HFFc6 (cell line): ENCODE results near the gene ABCG1. TPM values are rescaled to one million over a fixed set of nuclear protein-coding genes. Genes with fewer than 3 reads are reported as not detected.

Experiments used
- DNase-seq: peaks from one replicate; pipeline ENCODE4 v3.0.0-alpha.2; 2018
- H3K27ac Mint-ChIP-seq: 2 replicates; pipeline ENCODE4 v1.8.0; 2020; ENCODE audit warnings: mild to moderate bottlenecking, mixed read lengths
- H3K27me3 Mint-ChIP-seq: 2 replicates; pipeline ENCODE4 v1.8.0; 2021; ENCODE audit warnings: mild to moderate bottlenecking, moderate library complexity, mixed read lengths; ENCODE audit not compliant: insufficient read depth
- H3K36me3 Mint-ChIP-seq: 2 replicates; pipeline ENCODE4 v1.8.0; 2021; ENCODE audit warnings: low read depth, mixed read lengths
- H3K4me1 Mint-ChIP-seq: 2 replicates; pipeline ENCODE4 v1.8.0; 2020; ENCODE audit warnings: low read depth, mixed read lengths
- H3K4me3 Mint-ChIP-seq: 2 replicates; pipeline ENCODE4 v1.8.0; 2020; ENCODE audit warnings: mild to moderate bottlenecking, moderate library complexity, mixed read lengths
- H3K9me3 Mint-ChIP-seq: 2 replicates; pipeline ENCODE4 v1.8.0; 2020; ENCODE audit warnings: mild to moderate bottlenecking, mixed read lengths
- CTCF ChIP-seq: fragments of 200-600 bp; sonication (generic); IDR thresholded peaks from 2 replicates; pipeline ENCODE4 v1.5.0; 2021; ENCODE audit warnings: antibody characterized with exemption, mild to moderate bottlenecking
- total RNA-seq, 6 experiments: library from RNA; stranded (reverse); fragmentation: NEBNext Ultra II Directional; extraction: Animal tissue kit (Norgen Biotek cat#: 25700); gene quantifications; 2 replicates in 1 of 6; 3 replicates in 5 of 6; pipeline ENCODE4 v1.2.3, GENCODE V29; 2021

ABCG1 gene
- total RNA-seq, 6 experiments from 2014 or later, result not detected

DNA sequence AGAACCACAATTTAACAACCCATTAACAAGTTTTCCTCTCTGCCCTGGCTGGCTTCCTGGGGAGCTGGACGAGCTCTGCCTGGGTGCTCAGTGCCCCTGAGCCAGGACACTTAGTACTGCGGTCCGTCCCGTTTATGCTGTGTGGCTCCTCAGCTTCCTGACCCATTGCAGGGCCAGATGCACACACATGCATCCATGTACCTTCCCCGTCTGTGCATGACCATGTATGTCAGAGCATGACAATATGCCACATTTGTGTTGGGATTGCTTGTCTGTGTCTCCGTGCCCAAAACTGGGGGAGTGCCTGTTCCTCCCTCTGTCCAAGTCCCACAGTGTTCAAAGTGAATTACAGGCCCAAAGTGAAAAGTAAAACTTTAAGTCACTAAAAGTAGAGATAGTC lies 106.0 kb downstream of the ABCG1 start:
- Mint-ChIP-seq H3K4me3 (no peak overlapping the region), H3K4me1 (no peaks in the 10 kb centered on the region), H3K9me3 (peaks cover 44% of the 10 kb centered on the region), H3K27me3 (no peaks in the 10 kb centered on the region), H3K36me3 (no peaks in the 10 kb centered on the region; the same call in 1 of the 2 replicates), H3K27ac (no peak overlapping the region)
- DNase-seq, result no peak
- TF ChIP-seq CTCF, result no peak

- H3K27ac Mint-ChIP-seq, result no peak overlapping the region
- H3K4me3 Mint-ChIP-seq, result no peak overlapping the region
- H3K9me3 Mint-ChIP-seq, result peaks cover 48% of the 10 kb centered on the region
- no peaks in the 10 kb centered on the region; the same call in 1 of the 2 replicates for H3K27me3 Mint-ChIP-seq
- no peak for DNase-seq
- no peaks in the 10 kb centered on the region; the same call in 1 of the 2 replicates for H3K36me3 Mint-ChIP-seq
- H3K4me1 Mint-ChIP-seq, result no peaks in the 10 kb centered on the region
- no peak for TF ChIP-seq CTCF
These were observed 111.7 kb downstream of the ABCG1 start for GRCh38 chr21:42330380-42331371.

DNA sequence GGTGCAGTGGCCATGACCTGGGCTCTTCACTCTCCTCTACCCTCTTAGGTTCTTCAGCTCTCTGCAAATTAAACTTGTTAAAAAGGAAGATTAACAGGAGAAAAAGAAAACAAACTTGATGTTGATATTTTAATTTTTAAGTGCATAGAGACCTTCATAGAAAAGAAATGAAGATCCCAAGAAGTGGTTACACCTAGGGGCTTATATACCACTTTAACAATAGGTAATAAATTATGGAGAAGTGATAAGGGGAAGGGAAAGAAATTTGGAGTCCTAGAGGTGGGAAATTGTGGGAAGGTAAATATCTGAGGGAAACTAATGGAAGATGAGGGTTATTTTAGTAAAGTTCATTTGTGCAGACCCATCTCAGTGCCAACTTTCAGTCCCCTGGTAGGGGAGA lies 112.7 kb downstream of the ABCG1 start:
- Mint-ChIP-seq H3K9me3 (peaks cover 50% of the 10 kb centered on the region), H3K4me1 (no peaks in the 10 kb centered on the region), H3K36me3 (no peaks in the 10 kb centered on the region; the same call in 1 of the 2 replicates), H3K27ac (no peak overlapping the region), H3K4me3 (no peak overlapping the region), H3K27me3 (no peaks in the 10 kb centered on the region; the same call in 1 of the 2 replicates)
- no peak for DNase-seq
- TF ChIP-seq CTCF, result no peak

DNA sequence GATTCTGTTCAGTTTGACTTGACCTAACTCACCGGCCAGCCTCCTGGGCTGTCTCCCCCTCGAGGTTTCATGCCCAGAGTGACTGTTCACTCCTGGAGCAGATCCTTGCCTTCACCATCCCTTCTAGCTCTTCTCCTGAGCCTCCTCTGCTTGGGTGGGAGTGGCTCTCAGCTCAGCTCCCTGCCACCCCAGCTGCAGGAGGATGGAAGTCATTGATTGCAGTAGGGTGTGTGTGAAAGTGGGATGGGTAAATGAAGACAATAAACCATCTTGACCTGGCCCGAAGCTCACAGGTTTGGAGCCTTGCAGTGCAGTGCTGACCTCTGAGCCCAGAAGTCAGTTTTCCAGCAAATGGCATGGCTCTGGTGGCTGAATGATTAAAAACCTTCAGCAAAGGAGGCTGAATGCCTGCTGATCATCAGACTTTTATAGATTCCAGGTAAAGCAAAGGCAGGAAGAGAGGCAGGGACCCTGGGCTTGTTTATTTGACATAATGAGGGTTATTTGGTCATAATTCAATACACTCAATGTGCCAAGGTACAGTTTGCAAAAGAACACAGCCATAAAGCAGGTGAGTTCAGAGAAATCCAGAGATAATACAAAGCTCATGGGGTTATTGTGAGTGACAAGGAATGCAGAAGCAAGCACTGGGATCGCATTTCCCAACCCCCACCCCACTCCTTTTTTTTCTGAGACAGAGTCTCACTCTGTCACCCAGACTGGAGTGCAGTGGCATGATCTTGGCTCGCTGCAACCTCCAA lies 113.8 kb downstream of the ABCG1 start:
- DNase-seq, result no peak
- H3K36me3 Mint-ChIP-seq, result no peaks in the 10 kb centered on the region; the same call in 1 of the 2 replicates
- H3K27ac Mint-ChIP-seq, result no peak overlapping the region
- H3K27me3 Mint-ChIP-seq, result no peaks in the 10 kb centered on the region; the same call in 1 of the 2 replicates
- H3K4me1 Mint-ChIP-seq, result no peaks in the 10 kb centered on the region
- H3K4me3 Mint-ChIP-seq, result no peak overlapping the region
- H3K9me3 Mint-ChIP-seq, result peaks cover 57% of the 10 kb centered on the region
- no peak for TF ChIP-seq CTCF

- Mint-ChIP-seq H3K27me3 (no peaks in the 10 kb centered on the region; the same call in none of the 2 replicates), H3K36me3 (peaks cover 3% of the 10 kb centered on the region; the same call in 1 of the 2 replicates), H3K27ac (no peak overlapping the region), H3K4me3 (no peak overlapping the region), H3K4me1 (no peaks in the 10 kb centered on the region), H3K9me3 (peaks cover 64% of the 10 kb centered on the region)
- no peak for TF ChIP-seq CTCF
- DNase-seq, result no peak
These were observed 117.1 kb downstream of the ABCG1 start for GRCh38 chr21:42336054-42336453.
